IPS-15b (cell line): ENCODE data around the gene RFX4.
A peak's percentile ranks its signal among the peaks of the same experiment; 100 is the strongest.

Source experiments
- H3K27me3 ChIP-seq: one replicate; pipeline ENCODE4 v1.6.1; 2013; ENCODE audit warnings: low read length; ENCODE audit not compliant: control insufficient read depth, insufficient read depth
- H3K36me3 ChIP-seq: one replicate; pipeline ENCODE4 v1.6.1; 2013; ENCODE audit warnings: low read length; ENCODE audit not compliant: control insufficient read depth, insufficient read depth
- H3K4me1 ChIP-seq: one replicate; pipeline ENCODE4 v1.6.1; 2013; ENCODE audit warnings: mild to moderate bottlenecking, low read length; ENCODE audit not compliant: control insufficient read depth, insufficient read depth
- H3K4me3 ChIP-seq: one replicate; pipeline ENCODE4 v1.5.1; 2013; ENCODE audit warnings: low read depth, low read length
- H3K9ac ChIP-seq: one replicate; pipeline ENCODE4 v1.6.1; 2013; ENCODE audit warnings: low read depth, mild to moderate bottlenecking, low read length
- H3K9me3 ChIP-seq: one replicate; pipeline ENCODE4 v1.6.1; 2013; ENCODE audit warnings: mild to moderate bottlenecking, low read length; ENCODE audit not compliant: control insufficient read depth, insufficient read depth

The RFX4 gene

GRCh38 chr12:106760184-106760531 lies 177.4 kb downstream of the RFX4 start:
- no peak overlapping the region for H3K4me3 ChIP-seq
- peaks cover 11% of the 10 kb centered on the region for H3K4me1 ChIP-seq
- H3K36me3 ChIP-seq, result no peaks in the 10 kb centered on the region
- no peaks in the 10 kb centered on the region for H3K27me3 ChIP-seq
- no peaks in the 10 kb centered on the region for H3K9me3 ChIP-seq
- peak overlapping the region; percentile 2 for H3K9ac ChIP-seq

- H3K9me3 ChIP-seq, result no peaks in the 10 kb centered on the region
- H3K4me1 ChIP-seq, result peaks cover 35% of the 10 kb centered on the region
- H3K4me3 ChIP-seq, result no peak overlapping the region
- no peak overlapping the region for H3K9ac ChIP-seq
- H3K36me3 ChIP-seq, result no peaks in the 10 kb centered on the region
- no peaks in the 10 kb centered on the region for H3K27me3 ChIP-seq
Measured at GRCh38 chr12:106764220-106764619, 181.4 kb downstream of the RFX4 start.

GRCh38 chr12:106764738-106765137 lies 181.9 kb downstream of the RFX4 start:
- Histone ChIP-seq H3K27me3 (no peaks in the 10 kb centered on the region), H3K4me3 (no peak overlapping the region), H3K36me3 (no peaks in the 10 kb centered on the region), H3K9ac (no peak overlapping the region), H3K4me1 (peaks cover 37% of the 10 kb centered on the region), H3K9me3 (no peaks in the 10 kb centered on the region)

GRCh38 chr12:106766393-106766826 lies 183.6 kb downstream of the RFX4 start:
- Histone ChIP-seq H3K27me3 (no peaks in the 10 kb centered on the region), H3K36me3 (no peaks in the 10 kb centered on the region), H3K9ac (no peak overlapping the region), H3K4me1 (peaks cover 35% of the 10 kb centered on the region), H3K9me3 (no peaks in the 10 kb centered on the region), H3K4me3 (no peak overlapping the region)

GRCh38 chr12:106767206-106767605 lies 184.4 kb downstream of the RFX4 start:
- H3K36me3 ChIP-seq, result no peaks in the 10 kb centered on the region
- no peaks in the 10 kb centered on the region for H3K9me3 ChIP-seq
- no peak overlapping the region for H3K4me3 ChIP-seq
- H3K27me3 ChIP-seq, result no peaks in the 10 kb centered on the region
- H3K4me1 ChIP-seq, result peaks cover 41% of the 10 kb centered on the region
- H3K9ac ChIP-seq, result no peak overlapping the region

- Histone ChIP-seq H3K36me3 (no peaks in the 10 kb centered on the region), H3K4me3 (peak overlapping the region; percentile 20), H3K9ac (no peak overlapping the region), H3K9me3 (no peaks in the 10 kb centered on the region), H3K4me1 (peaks cover 41% of the 10 kb centered on the region), H3K27me3 (no peaks in the 10 kb centered on the region)
Measured at GRCh38 chr12:106767954-106768822, 185.4 kb downstream of the RFX4 start.

- H3K9ac ChIP-seq, result no peak overlapping the region
- no peaks in the 10 kb centered on the region for H3K36me3 ChIP-seq
- no peaks in the 10 kb centered on the region for H3K9me3 ChIP-seq
- H3K27me3 ChIP-seq, result no peaks in the 10 kb centered on the region
- peaks cover 41% of the 10 kb centered on the region for H3K4me1 ChIP-seq
- H3K4me3 ChIP-seq, result peak overlapping the region; percentile 20
Measured at GRCh38 chr12:106769078-106769477, 186.3 kb downstream of the RFX4 start.

GRCh38 chr12:106769546-106769945 lies 186.7 kb downstream of the RFX4 start:
- Histone ChIP-seq H3K9me3 (no peaks in the 10 kb centered on the region), H3K27me3 (no peaks in the 10 kb centered on the region), H3K4me3 (no peak overlapping the region), H3K36me3 (no peaks in the 10 kb centered on the region), H3K4me1 (peaks cover 41% of the 10 kb centered on the region), H3K9ac (no peak overlapping the region)

GRCh38 chr12:106771425-106771824 lies 188.6 kb downstream of the RFX4 start:
- Histone ChIP-seq H3K36me3 (no peaks in the 10 kb centered on the region), H3K9me3 (no peaks in the 10 kb centered on the region), H3K4me1 (peaks cover 43% of the 10 kb centered on the region), H3K9ac (no peak overlapping the region), H3K4me3 (no peak overlapping the region), H3K27me3 (no peaks in the 10 kb centered on the region)

GRCh38 chr12:106773286-106774004 lies 190.6 kb downstream of the RFX4 start:
- H3K9me3 ChIP-seq, result no peaks in the 10 kb centered on the region
- no peaks in the 10 kb centered on the region for H3K27me3 ChIP-seq
- peak overlapping the region; percentile 98 for H3K4me3 ChIP-seq
- H3K9ac ChIP-seq, result no peak overlapping the region
- no peaks in the 10 kb centered on the region for H3K36me3 ChIP-seq
- peaks cover 32% of the 10 kb centered on the region for H3K4me1 ChIP-seq

GRCh38 chr12:106774005-106774807 lies 191.4 kb downstream of the RFX4 start, which contains the start of gene RIC8B:
Gene RIC8B (plus strand): TSS chr12:106774682. CDS start chr12:106774746, 64 bp downstream.
- H3K4me3 ChIP-seq, result peak within 1 kb of the TSS; percentile 98

More at GRCh38 chr12:106774005-106774807, 191.4 kb downstream of the RFX4 start, which contains the start of gene RIC8B:
- H3K36me3 ChIP-seq, result no peaks in the 10 kb centered on the region
- H3K9ac ChIP-seq, result peak within 1 kb of the TSS; percentile 74
- peaks cover 26% of the 10 kb centered on the region for H3K4me1 ChIP-seq
- H3K9me3 ChIP-seq, result no peaks in the 10 kb centered on the region
- H3K27me3 ChIP-seq, result no peaks in the 10 kb centered on the region
